A549 (cell line): ENCODE data around the gene MMUT.
A peak's percentile ranks its signal among the peaks of the same experiment; 100 is the strongest.

Source experiments
- CTCF ChIP-seq: fragments of >200 bp; sonication (Bioruptor Twin); formaldehyde crosslinking; IDR thresholded peaks from 3 replicates; pipeline ENCODE4 v1.5.1; 2016
- PHF8 ChIP-seq: fragments of 200-600 bp; sonication (generic); IDR thresholded peaks from 2 replicates; pipeline ENCODE4 v1.6.1; 2016; ENCODE audit warnings: low read depth, mild to moderate bottlenecking, antibody characterized with exemption, moderate library complexity, borderline replicate concordance
- ZFP36 ChIP-seq: fragments of 450-650 bp; IDR thresholded peaks from 2 replicates; pipeline ENCODE4 v1.6.1; 2014; ENCODE audit warnings: borderline replicate concordance; ENCODE audit not compliant: partially characterized antibody

GRCh38 chr6:49409951-49410542 is 53.0 kb downstream of the MMUT start:
- TF ChIP-seq CTCF (peak; percentile 62), PHF8 (no peak), ZFP36 (no peak)
